Suprapubic skin (tissue), 3 donors: ENCODE measurements around the gene SHISA8.

Experiments used
- POLR2A ChIP-seq, 2 donors: fragments of 450-650 bp; IDR thresholded peaks; one replicate each; pipeline ENCODE4 v1.6.1; 2017; ENCODE audit warnings: antibody characterized with exemption in 2 of 2, mild to moderate bottlenecking in 2 of 2, moderate library complexity in 2 of 2
- TF ChIP-seq, protein P1 (sequence below), 2 donors: fragments of 200-600 bp in 1 of 2; fragments of 450-650 bp in 1 of 2; sonication (generic) in 1 of 2; IDR thresholded peaks; one replicate each; pipeline ENCODE4 v1.5.1; 2016 to 2019; ENCODE audit warnings: antibody characterized with exemption in 2 of 2, mild to moderate bottlenecking in 1 of 2, moderate library complexity in 1 of 2

DNA sequence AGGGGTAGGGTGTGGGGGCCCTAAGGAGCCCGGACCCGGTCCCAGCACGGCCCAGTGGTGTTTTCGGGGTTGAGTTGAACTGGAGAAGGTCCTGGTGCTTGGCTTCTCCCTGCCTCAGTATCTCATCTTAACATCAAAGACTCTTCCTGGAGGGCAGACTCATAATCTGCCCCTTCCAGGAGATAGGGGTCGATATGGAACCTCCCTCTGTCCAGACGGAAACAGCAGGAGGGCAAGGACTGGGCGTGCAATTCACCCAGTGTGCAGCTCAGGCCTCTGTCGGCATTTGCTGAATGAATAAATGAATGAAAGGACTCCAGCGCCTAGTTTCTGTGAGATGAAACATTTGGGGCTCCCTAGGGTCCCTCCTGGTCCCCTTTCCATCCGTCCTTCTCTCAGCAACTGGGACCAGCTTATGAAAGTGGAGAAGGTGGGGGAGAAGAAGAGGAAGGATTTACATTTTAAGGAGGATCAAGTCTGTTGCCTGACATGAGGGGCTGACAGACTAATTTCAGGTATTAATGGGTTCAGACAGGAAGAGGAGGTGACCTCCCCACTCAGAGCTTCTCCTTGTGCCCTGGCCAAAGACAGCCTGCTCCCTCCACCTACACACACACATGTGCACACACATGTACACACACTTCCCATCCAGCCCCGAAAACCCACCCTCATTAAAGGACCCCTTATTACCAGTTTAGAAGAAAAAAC, 1.1 kb upstream of the SHISA8 start:
- TF ChIP-seq, protein P1, sequence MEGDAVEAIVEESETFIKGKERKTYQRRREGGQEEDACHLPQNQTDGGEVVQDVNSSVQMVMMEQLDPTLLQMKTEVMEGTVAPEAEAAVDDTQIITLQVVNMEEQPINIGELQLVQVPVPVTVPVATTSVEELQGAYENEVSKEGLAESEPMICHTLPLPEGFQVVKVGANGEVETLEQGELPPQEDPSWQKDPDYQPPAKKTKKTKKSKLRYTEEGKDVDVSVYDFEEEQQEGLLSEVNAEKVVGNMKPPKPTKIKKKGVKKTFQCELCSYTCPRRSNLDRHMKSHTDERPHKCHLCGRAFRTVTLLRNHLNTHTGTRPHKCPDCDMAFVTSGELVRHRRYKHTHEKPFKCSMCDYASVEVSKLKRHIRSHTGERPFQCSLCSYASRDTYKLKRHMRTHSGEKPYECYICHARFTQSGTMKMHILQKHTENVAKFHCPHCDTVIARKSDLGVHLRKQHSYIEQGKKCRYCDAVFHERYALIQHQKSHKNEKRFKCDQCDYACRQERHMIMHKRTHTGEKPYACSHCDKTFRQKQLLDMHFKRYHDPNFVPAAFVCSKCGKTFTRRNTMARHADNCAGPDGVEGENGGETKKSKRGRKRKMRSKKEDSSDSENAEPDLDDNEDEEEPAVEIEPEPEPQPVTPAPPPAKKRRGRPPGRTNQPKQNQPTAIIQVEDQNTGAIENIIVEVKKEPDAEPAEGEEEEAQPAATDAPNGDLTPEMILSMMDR (IDR thresholded peaks at IDR 0.05) = no peak
- TF ChIP-seq POLR2A (IDR thresholded peaks at IDR 0.05) = no peak
